HuH-7 (cell line): Measurements from ENCODE around the gene TUBA8.
"Not testable (repeated sequence)": the region's sequence is repeated elsewhere in the genome, so short reads cannot be mapped to it uniquely, and the experiment has no call there.

Source experiments
- DNase-seq: peaks from one replicate; pipeline ENCODE4 v3.0.0; 2011; ENCODE audit warnings: low spot score

TUBA8 gene

GRCh38 chr22:18110194-18110953 lies at the start of gene TUBA8:
TSS of gene TUBA8 (plus strand) at chr22:18110809. CDS start at chr22:18110866, 57 bp downstream.
- peak; percentile 52 for DNase-seq

GRCh38 chr22:18062421-18062820 lies 48.2 kb upstream of the TUBA8 start:
- DNase-seq = no peak

DNA sequence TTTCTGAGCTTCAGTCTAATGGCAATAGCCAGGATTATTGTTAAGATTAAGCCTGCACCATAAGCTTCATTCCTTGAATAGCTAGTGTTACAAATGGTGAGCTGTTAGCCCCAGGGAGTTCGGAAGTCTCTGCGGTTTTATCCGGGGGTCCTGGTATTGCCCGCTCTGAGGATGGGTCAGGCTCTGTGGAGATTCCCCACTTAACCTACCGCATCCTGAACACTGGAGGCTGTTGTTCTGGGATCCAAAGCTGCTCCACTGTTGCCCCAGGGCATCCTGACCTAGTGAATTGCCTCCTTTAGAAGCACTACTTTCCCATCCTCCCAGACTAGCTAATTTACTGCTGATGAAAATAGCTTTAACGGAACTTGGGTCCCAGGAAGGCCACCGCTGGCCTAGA lies 47.3 kb upstream of the TUBA8 start:
- no peak for DNase-seq

GRCh38 chr22:18063715-18064114 lies 46.9 kb upstream of the TUBA8 start:
- DNase-seq = not testable (repeated sequence)

- no peak for DNase-seq
Observed at GRCh38 chr22:18064636-18065035, 46.0 kb upstream of the TUBA8 start.

DNA sequence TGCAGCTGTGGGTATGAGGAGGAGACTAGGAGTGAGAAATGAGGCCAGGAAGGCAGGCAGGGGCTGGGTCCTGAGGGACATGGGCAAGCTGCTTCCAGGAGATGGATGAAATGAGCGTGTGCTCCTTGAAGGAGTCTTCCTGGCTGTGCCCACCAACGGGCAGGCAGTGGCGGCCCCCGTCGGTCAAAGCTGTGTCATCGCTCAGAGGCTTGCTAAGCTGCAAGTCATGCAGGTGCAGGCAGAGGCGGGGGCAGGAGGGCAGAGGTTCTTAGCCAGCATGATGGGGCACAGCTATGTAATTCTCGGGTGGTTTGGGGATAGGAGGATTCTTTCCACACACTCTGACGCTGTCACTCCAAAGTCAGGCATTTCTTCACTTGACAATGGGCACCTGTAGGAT lies 45.4 kb upstream of the TUBA8 start:
- no peak for DNase-seq

- no peak for DNase-seq
Observed at GRCh38 chr22:18066181-18066859, 44.3 kb upstream of the TUBA8 start.

GRCh38 chr22:18067121-18067520 lies 43.5 kb upstream of the TUBA8 start:
- no peak for DNase-seq

- no peak for DNase-seq
Observed at GRCh38 chr22:18067548-18068341, 42.9 kb upstream of the TUBA8 start.

GRCh38 chr22:18068381-18068988 lies 42.1 kb upstream of the TUBA8 start:
- DNase-seq = no peak

DNA sequence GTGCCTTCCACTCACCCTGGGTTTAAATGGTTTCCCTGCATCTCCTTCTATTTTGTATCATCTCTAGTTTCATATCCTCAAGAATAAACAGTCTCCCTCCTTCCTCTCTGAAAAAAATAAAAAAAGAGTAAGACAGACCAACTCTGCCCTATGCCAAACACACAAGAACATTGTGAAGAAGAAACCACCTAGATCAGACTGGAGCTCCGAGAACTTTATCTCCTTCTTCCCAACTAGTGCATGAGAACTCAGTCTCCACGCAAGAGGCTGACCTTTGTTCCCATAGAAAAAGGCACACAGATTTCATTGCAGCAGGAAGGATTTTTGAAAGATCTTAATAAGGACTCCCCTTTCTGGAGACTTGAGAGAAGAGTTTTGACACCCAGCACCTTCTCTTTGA lies 41.6 kb upstream of the TUBA8 start:
- DNase-seq = no peak

GRCh38 chr22:18070041-18070440 lies 40.6 kb upstream of the TUBA8 start:
- DNase-seq = no peak

- no peak for DNase-seq
Observed at GRCh38 chr22:18070556-18071306, 39.9 kb upstream of the TUBA8 start.

- DNase-seq = not testable (repeated sequence)
Observed at GRCh38 chr22:18071307-18071967, 39.2 kb upstream of the TUBA8 start.

DNA sequence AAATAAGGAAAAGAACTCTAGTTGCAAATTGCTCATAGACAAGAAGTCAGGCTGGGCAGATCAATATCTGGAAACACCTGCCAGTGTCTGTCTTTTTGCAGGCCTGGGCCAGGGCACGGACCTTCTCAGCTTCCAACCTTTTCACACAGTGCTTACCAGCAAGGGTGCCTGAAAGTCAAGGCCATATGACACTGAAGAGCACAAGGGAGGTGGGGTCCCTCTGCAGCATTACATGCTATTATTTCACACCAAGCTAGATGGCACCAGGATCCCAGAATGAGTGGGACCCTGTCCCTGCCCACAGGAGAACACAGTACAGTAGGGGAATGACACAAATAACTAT lies 38.7 kb upstream of the TUBA8 start:
- no peak for DNase-seq

DNA sequence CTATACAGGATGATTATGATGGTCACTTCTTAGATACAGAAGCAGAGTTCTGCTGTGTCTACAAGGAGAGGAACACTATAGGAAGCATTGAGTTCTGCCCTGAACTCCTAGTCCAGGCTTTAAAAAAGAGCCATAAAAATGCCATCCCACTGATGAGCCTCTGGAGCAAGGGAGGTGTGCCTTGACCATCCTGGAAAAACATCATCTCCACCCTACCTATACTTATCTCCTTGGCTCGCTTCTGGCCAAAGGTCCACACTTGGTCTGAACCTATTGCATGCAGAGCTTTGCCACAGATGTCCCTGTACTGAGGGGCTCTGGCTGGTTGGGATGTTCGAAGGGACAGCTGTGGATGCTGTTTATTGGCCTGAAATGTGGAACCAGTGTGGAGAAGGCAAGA lies 37.1 kb upstream of the TUBA8 start:
- DNase-seq = no peak

DNA sequence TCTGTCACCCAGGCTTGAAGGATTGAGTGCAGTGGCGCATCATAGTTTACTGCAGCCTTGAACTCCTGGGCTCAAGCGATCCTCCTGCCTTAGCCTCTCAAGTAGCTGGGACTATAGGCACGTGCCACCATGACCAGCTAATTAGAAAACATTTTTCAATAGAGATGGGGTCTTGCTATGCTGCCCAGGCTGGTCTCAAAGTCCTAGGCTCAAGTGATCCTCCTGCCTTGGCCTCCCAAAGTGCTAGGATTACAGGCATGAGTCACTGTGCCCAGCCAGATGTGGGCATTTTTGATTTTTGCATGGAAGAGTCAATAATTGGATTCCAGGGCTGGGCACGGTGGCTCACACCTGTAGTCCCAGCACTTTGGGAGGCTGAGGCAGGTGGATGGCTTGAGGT lies 36.7 kb upstream of the TUBA8 start:
- not testable (repeated sequence) for DNase-seq

GRCh38 chr22:18075101-18075719 lies 35.4 kb upstream of the TUBA8 start:
- DNase-seq = no peak

GRCh38 chr22:18075720-18076497 lies 34.7 kb upstream of the TUBA8 start:
- peak; percentile 61 for DNase-seq

DNA sequence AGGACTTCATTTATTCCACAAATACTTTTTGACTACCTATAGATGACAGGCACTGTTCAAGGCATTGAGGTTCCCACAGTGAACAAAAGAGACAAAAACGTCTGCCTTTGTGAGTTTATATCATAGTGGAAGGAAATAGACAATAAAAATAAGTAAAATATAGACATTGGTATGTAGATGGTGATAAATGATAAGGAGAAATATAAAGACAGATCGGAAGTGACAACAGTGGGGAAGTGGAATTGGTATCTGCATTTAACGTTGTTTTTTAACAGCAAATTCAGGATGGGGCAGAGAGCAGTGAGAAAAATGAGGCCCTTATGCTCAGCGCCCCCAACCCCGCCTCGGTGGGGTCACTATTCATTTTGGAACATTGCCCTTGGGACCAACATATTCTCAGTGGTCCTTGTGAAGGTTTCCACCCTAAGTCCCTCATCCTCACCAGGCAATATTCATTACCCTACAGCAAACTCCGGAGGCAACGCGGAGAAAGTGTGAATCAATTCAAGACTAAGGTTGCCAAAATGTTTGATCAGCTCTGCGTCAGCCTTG lies 33.4 kb upstream of the TUBA8 start:
- DNase-seq = no peak
